GM19372 (cell line): ENCODE results near the gene CD300C.
"Not testable (repeated sequence)": the region's sequence is repeated elsewhere in the genome, so short reads cannot be mapped to it uniquely, and the experiment has no call there.

ENCODE experiments used
- ATAC-seq: cut with Tn5 transposase; IDR thresholded peaks from one replicate; pipeline ENCODE4 v1.9.1; 2021; ENCODE audit warnings: mild to moderate bottlenecking, low read depth, moderate library complexity; ENCODE audit not compliant: unreplicated experiment

The CD300C gene

DNA sequence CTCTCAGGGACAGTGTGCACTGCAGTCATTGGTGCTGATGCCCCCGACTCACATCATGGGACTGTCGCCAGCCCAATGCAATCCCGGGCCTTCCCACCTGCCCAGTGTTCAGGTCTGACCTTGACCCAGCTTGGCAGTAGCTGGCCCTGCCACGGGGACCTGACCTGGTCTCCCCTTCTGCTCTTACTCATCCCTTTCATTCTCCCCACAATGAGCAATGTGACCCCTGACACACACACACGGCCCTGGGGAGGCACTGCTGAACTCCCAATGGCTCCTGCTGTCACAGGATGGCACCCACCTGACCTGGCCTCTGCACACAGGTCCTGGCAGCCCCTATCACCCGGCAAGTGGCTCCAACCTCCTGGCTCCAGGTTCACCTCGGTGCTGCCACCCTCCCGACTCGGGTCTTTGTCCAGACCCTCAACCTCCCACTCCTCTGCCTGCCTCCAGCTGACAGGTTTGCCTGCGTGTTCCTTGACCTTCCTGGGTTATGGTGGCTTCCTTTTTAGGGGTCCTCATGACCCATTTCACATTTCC, 6.6 kb downstream of the CD300C start:
- no peak for ATAC-seq

DNA sequence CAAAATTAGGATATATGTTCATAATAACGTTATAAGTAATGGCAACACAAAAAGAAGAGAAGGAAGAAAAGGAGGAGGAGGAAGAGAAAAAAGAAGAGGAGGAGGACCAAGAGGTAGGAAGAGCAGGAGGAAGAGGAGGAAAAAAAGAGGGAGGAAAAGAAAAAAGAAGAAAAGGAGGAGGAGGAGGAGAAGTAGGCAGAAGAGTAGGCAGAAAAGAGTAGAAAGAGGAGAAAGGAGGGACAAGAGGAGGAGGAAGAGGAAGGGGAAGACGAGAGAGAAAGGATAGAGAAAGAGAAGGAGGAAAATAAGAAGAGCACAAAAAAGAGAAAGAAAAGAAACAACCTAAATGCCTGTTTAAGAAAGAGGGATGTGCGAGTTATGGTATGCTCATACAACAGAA, 9.0 kb downstream of the CD300C start:
- no peak for ATAC-seq

DNA sequence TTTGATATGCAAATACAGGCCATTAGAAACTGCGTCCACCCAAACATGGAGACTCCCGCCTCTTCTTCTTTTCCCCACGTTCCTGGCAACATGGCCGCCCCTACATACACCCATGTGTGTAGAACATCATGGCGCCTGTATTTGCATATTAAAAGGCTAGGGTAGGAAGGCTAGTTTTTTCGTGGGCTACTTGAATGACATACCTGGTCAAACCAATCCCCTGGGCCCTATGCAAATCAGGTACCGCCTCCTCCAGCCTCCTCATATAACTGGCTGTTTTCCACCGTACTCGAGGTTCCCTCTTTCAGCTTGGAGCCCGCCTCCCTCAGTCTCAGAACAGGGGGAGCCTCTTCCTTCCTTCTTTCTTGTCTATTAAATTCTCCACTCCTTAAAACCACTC, 13.8 kb downstream of the CD300C start:
- ATAC-seq: no peak

DNA sequence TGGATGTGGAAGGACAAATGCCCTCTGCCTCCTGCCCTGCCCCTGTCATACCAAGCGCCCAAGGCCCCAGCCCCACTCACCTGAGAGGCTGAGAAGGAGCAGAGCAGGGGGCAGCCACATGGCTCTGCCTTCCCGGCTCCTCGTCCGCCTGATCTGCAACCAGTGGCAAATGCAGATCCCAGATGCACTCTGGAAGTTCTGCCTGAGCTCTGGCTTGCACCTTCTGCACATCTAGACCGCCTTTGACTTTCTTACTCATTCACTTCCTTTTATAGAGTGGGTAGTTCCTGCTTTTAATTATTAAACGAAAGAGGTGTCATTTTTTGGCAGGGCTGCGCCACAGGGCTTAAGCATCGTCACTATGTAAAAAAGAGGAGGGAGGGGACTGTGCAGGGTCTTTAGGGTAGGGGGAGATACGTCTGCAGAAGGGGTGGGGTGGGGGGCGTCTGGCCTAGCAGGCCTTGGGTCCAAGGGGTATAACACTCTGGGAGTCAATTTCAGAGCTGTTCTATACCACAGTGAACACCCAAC, 14.6 kb downstream of the CD300C start, which contains the start of gene CD300LB:
Gene CD300LB (minus strand): TSS at position 245 of the 531 bp plus-strand sequence. CDS start 125 bp downstream, at position 120.
- no peak for ATAC-seq

DNA sequence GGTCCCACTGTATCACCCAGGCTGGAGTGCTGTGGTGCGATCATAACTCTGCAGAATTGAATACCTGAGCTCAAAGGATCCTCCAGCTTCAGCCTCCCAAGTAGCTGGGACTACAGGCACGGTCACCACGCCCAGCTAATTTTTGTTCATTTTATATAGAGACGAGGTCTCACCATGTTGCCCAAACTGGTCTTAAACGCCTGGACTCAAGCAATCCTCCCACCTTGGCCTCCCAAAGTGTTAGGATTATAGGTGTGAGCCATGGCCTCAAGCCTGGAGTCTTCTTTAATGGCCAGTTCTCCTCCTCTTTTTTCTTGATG, 15.1 kb downstream of the CD300C start:
- ATAC-seq: no peak

DNA sequence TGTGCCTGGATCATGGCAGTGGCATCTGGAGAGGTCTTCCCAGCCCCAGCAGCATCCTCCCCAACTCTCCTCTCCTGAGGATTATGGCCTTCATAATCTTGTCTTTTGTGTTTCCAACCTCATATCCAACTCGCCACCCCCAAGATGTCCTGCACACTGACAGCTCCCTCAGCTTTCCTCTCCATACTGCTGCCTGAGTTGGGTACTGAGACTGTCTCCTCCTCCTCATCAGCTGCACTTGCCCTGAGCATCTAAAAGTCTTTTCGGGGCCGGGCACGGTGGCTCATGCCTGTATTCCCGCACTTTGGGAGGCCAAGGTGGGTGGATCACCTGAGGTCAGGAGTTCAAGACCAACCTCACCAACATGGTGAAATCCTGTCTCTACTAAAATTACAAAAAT, 16.7 kb downstream of the CD300C start:
- no peak for ATAC-seq

DNA sequence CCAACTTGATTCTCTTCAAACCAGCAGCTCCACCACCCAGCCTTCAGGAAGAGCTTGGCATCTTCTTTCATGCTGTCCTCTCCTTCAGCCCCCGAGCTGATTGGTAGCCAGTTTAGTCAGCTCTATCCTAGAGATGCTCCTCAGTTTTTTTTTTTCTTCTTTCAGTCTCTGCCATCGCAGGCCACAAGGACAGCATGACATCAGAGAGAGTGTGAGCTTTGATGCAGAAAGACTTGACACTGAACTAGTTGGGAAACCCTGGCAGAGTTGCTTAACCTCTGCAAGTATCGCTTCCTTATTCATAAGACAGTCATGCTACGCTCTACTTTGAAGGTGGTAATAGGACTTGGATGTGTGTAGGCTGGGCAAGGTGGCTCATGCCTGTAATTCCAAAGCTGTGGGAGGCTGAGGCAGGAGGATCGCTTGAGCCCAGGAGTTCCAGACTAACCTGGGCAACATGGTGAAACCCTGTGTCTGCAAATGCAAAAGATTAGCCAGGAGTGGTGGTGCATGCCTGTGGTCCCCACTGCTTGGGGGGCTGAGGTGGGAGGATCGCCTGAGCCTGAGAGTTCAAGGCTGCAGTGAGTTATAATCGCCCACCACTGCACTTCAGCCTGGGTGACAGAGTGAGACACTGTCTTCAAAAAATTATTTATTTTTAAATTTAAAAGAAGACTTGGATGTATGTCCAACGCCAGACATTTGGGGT, 17.3 kb downstream of the CD300C start:
- ATAC-seq: peak; percentile 58

DNA sequence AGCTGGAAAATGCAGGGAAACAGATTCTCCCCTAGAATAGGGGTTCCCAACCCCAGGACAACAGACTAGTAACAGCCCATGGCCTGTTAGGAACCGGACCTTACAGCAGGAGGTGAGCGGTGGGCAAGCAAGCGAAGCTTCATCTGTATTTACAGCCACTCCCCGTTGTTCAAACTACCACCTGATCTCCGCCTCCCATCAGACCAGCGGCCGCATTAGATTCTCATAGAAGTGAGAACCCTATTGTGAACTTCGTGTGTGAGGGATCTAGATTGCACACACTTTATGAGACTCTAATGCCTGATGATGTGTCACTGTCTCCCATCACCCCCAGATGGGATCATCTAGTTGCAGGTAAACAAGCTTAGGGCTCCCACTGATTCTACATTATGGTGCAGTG, 18.2 kb downstream of the CD300C start:
- ATAC-seq: no peak

DNA sequence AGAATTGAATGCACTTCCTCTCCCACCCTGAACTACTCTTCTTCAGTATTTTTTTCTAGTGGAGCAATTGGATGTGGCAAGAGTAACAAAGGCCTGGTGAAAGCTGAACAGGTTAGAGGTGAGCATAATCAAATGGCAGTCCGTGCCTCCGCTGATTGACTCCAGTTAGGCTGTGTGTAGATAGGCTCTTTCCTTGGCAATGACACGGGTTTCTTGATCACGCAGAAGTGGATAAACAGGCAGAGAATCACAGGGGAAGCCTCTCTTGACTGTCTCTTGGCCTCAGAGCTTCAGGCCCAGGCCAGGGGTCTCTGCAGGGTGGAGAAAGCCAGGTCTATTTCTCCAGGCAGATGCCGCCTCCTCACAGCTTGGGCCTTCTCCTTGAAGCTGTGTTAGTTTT, 18.8 kb downstream of the CD300C start:
- ATAC-seq: no peak

DNA sequence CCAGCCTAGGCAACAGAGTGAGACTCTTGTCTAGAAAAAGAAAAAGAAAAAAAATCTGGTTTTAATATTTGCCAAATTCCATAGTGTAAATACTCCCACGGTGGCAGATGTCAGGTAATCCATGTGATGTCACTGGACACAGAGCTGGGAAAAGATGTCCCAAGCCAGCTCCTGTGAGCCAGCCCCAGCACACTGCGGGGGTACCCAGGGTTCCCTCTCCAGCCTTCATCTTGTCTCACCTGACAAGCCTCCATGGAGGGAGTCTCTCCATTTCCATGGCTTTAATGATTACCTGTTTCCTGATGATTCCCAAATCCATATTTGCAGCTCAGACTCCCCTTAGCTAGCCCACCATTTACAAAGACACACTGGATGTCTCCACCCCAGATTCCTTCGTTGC, 19.2 kb downstream of the CD300C start:
- no peak for ATAC-seq

DNA sequence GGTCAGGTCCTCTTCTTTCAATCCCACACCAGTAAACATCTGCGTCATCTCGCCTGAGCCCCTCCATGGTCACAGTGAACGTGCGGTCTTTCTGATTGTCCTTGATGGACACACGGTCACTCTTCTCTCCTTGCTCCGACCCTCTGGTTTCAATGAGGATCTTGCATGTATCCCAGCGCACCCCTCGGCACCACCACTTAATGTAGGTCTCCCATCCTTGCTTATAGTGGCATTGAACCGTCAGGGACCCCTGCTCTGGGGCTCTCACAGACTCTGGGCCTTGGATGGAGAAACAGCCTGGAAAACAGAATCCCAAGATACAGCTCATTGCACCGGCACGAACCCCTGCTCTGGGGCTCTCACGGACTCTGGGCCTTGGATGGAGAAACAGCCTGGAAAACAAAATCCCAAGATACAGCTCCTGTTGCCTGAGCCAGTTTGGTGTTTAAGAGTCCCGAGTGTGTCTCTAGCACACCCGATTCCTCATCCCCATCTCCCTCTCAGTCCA, 20.1 kb downstream of the CD300C start:
- no peak for ATAC-seq

DNA sequence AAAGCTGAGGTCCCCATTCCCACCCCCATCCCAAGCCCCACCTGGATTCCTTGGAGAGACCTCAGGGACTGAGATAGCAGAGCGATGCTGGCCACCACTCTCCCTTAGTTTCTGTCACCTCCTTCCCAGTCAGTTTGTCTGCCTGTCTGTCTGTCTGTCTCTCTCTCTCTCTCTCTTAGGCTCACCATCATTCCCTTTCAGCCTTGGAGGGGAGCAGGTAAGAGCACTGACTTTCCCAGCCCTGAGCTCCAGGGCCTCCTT, 20.5 kb downstream of the CD300C start:
- ATAC-seq: no peak

DNA sequence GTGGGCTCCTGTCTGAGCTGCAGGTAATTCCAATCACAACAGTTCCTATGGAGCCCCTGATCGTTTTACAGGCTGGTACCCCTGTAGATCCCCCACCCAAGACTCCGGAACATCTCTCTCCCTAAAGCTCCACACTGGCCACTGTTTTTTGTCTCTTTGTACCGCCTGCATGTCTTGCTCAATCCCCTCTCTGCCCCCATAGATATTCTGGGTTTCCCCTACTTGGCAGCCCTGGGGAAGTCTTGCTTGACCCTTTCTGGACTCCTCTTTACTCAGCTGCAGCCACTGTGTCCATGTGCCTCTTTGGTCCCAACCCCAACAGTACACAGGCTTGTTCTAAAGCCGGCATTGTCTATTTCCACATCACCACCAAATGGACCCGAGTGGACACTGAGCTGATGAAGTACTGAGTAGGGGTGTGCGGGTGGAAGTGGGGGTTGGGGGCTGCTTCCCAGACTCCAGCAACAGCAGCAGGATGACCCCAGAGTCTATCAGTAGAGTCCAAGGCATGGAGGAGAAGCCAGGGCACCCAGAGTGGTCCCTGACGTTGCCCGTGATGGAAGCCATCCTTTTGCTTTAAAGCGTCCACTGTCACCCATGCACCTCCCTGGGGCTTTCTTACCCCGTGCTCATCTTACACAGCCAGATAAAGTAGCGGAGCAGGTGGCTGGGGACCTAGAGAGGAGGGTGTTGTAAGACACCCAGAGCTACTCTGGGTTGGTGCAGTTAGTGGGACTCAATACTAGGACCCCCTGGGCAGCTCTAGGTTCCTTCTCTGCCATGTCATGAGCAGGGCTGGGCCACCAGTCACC, 21.1 kb downstream of the CD300C start:
- no peak for ATAC-seq

DNA sequence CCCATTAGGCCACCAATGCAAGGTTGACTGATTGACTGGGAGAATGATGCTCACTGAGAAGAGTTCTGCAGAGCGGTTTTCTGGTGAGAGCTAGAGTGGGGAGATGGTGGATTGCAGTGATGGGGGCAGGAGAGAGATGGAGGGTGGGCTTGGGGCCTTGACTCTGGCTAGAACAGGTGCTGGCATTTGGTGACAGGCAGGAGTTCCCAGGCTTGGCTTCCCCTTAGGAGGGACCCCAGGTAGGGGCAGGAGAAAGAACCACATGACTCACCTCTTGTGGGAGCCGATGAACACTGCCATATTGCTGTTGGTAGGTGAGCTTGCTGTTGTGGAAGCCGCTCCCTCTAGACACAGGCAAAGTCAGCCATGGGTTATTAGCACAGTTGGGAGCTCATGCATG, 22.6 kb downstream of the CD300C start:
- ATAC-seq: no peak

DNA sequence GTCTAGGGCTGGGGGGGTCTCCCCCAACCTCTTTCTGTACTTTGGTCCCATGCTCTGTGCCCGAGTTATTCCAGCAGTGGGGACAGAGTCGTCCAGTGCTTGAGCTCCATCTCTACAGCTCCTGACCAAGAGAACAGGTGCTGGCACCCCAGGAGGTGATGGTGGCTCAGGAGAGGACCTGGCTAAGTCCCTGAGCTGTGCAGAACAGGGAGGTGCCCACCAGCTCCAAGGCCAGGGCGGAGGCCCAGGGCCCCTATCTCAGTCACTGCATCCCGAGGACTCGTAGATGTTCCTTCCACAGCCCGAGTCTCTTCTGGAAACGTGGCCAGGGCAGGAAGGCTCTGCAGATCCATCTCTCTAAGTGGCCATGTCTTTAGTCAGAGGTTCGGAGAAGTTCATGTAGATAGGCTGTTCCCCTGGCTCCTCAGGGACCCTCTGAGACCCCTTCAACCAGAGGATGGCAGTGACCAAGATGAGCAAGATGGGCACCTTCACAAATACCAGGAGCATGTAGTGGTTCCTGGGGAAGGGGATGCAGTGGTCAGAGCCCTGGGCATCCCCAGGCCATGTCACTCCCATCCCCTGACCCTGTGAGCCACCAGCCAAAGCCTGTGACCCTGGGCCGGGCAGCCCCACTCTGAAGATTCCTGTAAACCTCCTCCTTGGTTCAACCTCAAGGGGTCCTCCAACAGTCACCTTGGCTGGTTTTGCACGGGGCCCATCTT, 23.4 kb downstream of the CD300C start:
- ATAC-seq: no peak

DNA sequence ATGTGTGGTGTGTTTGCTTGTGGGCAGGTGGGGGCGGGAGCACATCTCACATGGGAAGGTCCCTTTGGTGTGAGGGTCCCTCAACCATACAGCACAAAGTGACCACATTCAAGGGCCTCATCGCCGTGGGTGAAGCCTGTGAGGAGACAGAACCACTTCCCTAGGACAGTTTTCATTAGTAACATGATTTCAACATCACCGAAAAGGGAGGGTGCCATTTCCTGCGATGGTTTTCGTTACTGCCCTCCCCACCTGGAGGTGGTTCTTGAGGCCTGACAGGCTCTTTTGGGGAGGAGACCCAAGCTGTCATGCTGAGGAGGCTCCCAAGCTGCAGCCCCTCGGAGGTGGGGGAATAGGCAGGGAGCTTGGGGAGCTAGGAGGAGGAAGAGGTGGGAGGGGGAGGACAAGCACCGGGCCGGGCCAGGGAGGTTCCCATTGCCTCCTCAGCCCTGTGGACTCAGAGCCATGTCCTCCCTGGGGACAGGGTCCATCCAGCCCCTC, 24.2 kb downstream of the CD300C start:
- ATAC-seq: no peak

DNA sequence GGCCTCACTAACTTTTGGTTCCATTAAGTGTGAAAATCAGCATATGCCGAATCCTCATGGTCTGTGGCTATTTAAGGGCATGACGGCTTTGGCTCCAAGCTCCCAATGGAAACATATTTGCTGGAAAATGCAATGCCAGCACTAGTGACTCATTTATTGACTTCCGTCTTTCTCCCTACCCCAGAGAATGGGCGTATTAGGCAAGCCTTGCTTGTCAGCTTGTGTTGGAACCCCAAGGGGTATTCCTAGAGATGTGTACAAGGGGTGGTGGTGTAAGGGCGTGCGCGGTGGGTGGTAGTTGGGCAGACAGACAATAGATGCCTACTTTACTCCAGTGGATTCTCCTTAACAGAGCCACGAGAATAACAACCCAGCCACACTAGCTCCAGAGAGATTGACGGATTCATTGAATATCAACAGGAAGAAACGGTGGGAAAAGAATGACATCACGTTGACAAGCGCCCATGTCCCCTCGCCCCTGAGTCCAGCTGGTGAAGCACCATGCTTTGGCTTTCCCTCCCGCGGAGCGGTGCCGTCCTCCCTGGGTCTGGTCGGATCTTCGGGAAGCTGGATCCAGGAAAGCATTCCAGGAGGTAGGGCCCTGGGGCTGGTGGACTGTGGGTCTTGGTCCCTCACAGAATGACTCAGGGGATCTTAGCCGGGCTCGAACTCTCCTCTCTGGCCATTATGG, 25.0 kb downstream of the CD300C start:
- no peak for ATAC-seq

DNA sequence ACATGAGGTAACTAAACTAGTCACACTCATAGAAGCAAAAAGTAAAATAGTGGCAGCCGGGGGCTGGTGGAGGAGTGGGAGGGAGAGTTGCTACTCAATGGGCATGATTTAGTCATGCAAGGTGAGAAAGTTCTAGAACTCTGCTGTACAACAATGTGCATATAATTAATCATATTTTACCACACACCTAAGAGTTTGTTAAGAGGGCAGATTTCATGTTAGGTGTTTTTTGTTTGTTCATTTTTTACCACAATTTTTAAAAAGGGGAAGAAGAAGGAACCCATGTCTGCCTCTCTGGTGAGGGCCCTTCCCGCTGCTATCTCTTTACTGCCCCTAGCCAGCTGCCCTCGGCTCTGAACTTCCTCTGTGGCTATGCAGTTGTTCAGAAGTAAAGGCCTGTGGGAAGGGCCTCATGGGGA, 25.9 kb downstream of the CD300C start:
- ATAC-seq: no peak

DNA sequence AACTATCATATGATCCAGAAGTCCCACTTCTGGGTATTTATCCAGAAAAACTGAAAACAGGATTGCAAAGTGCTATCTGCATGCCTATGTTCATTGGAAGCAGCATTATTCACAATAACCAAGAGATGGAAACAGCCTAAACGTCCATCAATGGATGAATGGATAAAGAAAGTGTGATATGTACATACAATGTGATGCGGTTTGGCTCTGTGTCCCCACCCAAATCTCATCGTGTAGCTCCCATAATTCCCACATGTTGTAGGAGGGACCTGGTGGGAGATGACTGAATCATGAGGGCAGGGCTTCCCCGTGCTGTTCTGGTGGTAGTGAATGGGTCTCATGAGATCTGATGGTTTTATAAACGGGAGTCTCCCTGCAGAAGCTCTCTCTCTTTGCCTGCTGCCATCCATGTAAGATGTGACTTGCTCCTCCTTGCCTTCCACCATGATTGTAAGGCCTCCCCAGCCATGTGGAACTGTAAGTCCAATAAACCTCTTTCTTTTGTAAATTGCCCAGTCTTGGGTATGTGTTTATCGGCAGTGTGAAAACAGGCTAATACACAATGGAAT, 27.4 kb downstream of the CD300C start:
- not testable (repeated sequence) for ATAC-seq
